Upper lobe of left lung (tissue), 6 donors: Measurements from ENCODE around the gene MAP2K5. TPM values are rescaled to one million over a fixed set of nuclear protein-coding genes. Genes with fewer than 3 reads are reported as not detected.

Experiments used
- ATAC-seq, 2 donors: fragments of 200-7000 bp; cut with Tn5 transposase; one replicate each; pipeline ENCODE4 v1.9.1; 2022; ENCODE audit warnings: mild to moderate bottlenecking in 2 of 2, moderate library complexity in 2 of 2; ENCODE audit not compliant: low FRiP score in 2 of 2
- DNase-seq, 2 donors: peaks; one replicate each; pipeline ENCODE4 v3.0.0-alpha.2; 2019 to 2020
- H3K27ac ChIP-seq, 4 donors: fragments of 200-600 bp; sonication (generic); one replicate each; pipeline ENCODE4 v1.5.1; 2016 to 2019
- H3K27me3 ChIP-seq, 4 donors: fragments of 200-600 bp; sonication (generic); one replicate each; pipeline ENCODE4 v1.5.1; 2017 to 2019
- H3K36me3 ChIP-seq, 4 donors: fragments of 200-600 bp; sonication (generic); one replicate each; pipeline ENCODE4 v1.5.1; 2016 to 2019
- H3K4me1 ChIP-seq, 4 donors: fragments of 200-600 bp; sonication (generic); one replicate each; pipeline ENCODE4 v1.5.1; 2018 to 2019
- H3K4me3 ChIP-seq, 4 donors: fragments of 200-600 bp; sonication (generic); one replicate each; pipeline ENCODE4 v1.5.1; 2017 to 2019; ENCODE audit warnings: mild to moderate bottlenecking in 2 of 4, moderate library complexity in 1 of 4
- H3K9me3 ChIP-seq, 4 donors: fragments of 200-600 bp; sonication (generic); one replicate each; pipeline ENCODE4 v1.5.1; 2018 to 2019
- CTCF ChIP-seq, 6 experiments: fragments of 450-650 bp in 4 of 6; fragments of 200-600 bp in 2 of 6; sonication (generic) in 2 of 6; IDR thresholded peaks; one replicate each; pipeline ENCODE4 v1.5.1; 2016 to 2019; ENCODE audit warnings: antibody characterized with exemption in 6 of 6
- EP300 ChIP-seq, 4 donors: sonication (generic); formaldehyde crosslinking; IDR thresholded peaks; one replicate each; pipeline ENCODE4 v1.5.1; 2017; ENCODE audit warnings: antibody characterized with exemption in 4 of 4, control low read depth in 2 of 4
- POLR2A ChIP-seq, 4 donors: fragments of 450-650 bp; IDR thresholded peaks; one replicate each; pipeline ENCODE4 v1.5.1; 2016 to 2017; ENCODE audit warnings: antibody characterized with exemption in 4 of 4, mild to moderate bottlenecking in 2 of 4
- POLR2AphosphoS5 ChIP-seq, 2 donors: sonication (generic); formaldehyde crosslinking; IDR thresholded peaks; one replicate each; pipeline ENCODE4 v1.5.1; 2017; ENCODE audit warnings: antibody characterized with exemption in 2 of 2
- WGBS, 2 donors: methylation state at CpG; one replicate each; pipeline ENCODE4 v1.1.5; 2017 to 2018; 5-methylcytosine and 5-hydroxymethylcytosine counted together
- total RNA-seq, 6 donors: library from RNA; depleted of rRNA in 4 of 6; stranded (reverse); fragments of >200 nt in 4 of 6; gene quantifications; one replicate each; pipeline versions ENCODE4 v1.1.0 to v1.2.1, GENCODE V29; 2016 to 2021
- donor health status: DM: no; HTN: no; CAD: no; lungs with moderate emphysema.
- donor health status: DM: no; HTN: yes; CAD: no; lungs with severe emphysema.

MAP2K5 gene
- total RNA-seq, 6 donors from 2014 or later = 7.8 to 25.6 (median 16.0) TPM

- no peaks in the 10 kb centered on the region for H3K27me3 ChIP-seq
- H3K9me3 ChIP-seq = no peaks in the 10 kb centered on the region
- no peak for DNase-seq
- peaks cover 0 to 11% (median 4%) of the 10 kb centered on the region in 4 donors for H3K4me1 ChIP-seq
- TF ChIP-seq POLR2A (IDR thresholded peaks at IDR 0.05) (no peak), POLR2AphosphoS5 (IDR thresholded peaks at IDR 0.05) (no peak), EP300 (IDR thresholded peaks at IDR 0.05) (no peak), CTCF (IDR thresholded peaks at IDR 0.05) (no peak)
- no peak overlapping the region for H3K4me3 ChIP-seq
- H3K36me3 ChIP-seq = no peaks in the 10 kb centered on the region
- H3K27ac ChIP-seq = no peak overlapping the region
- ATAC-seq = no peak
- WGBS, 2 donors = 24 to 37% methylated on average over 2 of the region's 2 CpGs
Measured at GRCh38 chr15:67731112-67731721, 188.7 kb downstream of the MAP2K5 start.

GRCh38 chr15:67732164-67732563 lies 189.7 kb downstream of the MAP2K5 start:
- TF ChIP-seq POLR2AphosphoS5 (IDR thresholded peaks at IDR 0.05) (no peak), EP300 (IDR thresholded peaks at IDR 0.05) (no peak), POLR2A (IDR thresholded peaks at IDR 0.05) (no peak), CTCF (IDR thresholded peaks at IDR 0.05) (no peak)
- peaks cover 0 to 11% (median 4%) of the 10 kb centered on the region in 4 donors for H3K4me1 ChIP-seq
- no peak for DNase-seq
- ATAC-seq = no peak
- H3K36me3 ChIP-seq = no peaks in the 10 kb centered on the region
- no peak overlapping the region for H3K27ac ChIP-seq
- H3K27me3 ChIP-seq = no peaks in the 10 kb centered on the region
- no peaks in the 10 kb centered on the region for H3K9me3 ChIP-seq
- H3K4me3 ChIP-seq = no peak overlapping the region

GRCh38 chr15:67732671-67733374 lies 190.3 kb downstream of the MAP2K5 start:
- WGBS, 2 donors = 86 to 88% methylated on average over 14 of the region's 14 CpGs
- ATAC-seq = no peak
- Histone ChIP-seq H3K4me1 (peaks cover 0 to 11% (median 4%) of the 10 kb centered on the region in 4 donors), H3K27me3 (no peaks in the 10 kb centered on the region), H3K4me3 (no peak overlapping the region), H3K27ac (no peak overlapping the region), H3K36me3 (no peaks in the 10 kb centered on the region), H3K9me3 (no peaks in the 10 kb centered on the region)
- no peak for DNase-seq
- TF ChIP-seq EP300 (IDR thresholded peaks at IDR 0.05) (no peak), CTCF (IDR thresholded peaks at IDR 0.05) (no peak), POLR2AphosphoS5 (IDR thresholded peaks at IDR 0.05) (no peak), POLR2A (IDR thresholded peaks at IDR 0.05) (no peak)

- Histone ChIP-seq H3K4me3 (no peak overlapping the region), H3K4me1 (peaks cover 0 to 9% (median 2%) of the 10 kb centered on the region in 4 donors), H3K36me3 (no peaks in the 10 kb centered on the region), H3K27ac (no peak overlapping the region), H3K27me3 (no peaks in the 10 kb centered on the region), H3K9me3 (no peaks in the 10 kb centered on the region)
- TF ChIP-seq CTCF (IDR thresholded peaks at IDR 0.05) (no peak), POLR2A (IDR thresholded peaks at IDR 0.05) (no peak), POLR2AphosphoS5 (IDR thresholded peaks at IDR 0.05) (no peak), EP300 (IDR thresholded peaks at IDR 0.05) (no peak)
- DNase-seq = no peak
- ATAC-seq = no peak
- 9 to 18% methylated on average over 2 of the region's 2 CpGs for WGBS, 2 donors
Measured at GRCh38 chr15:67735896-67736295, 193.4 kb downstream of the MAP2K5 start.
